Endothelial cell of umbilical vein (primary cell): Measurements from ENCODE around the gene GRIA1. TPM values are rescaled to one million over a fixed set of nuclear protein-coding genes. Genes with fewer than 3 reads are reported as not detected.

Source experiments
- BruUV-seq: library from RNA; stranded (reverse); fragments of 400-500 nt; replicated peaks from 2 replicates; lab custom pipeline; 2021; lab: Mats Ljungman, UMichigan
- CTCF ChIA-PET: fragments of 300-600, 350-600 bp; sonication (Branson Sonifier 250); formaldehyde crosslinking; loops from one replicate; lab custom pipeline; 2021; ENCODE audit warnings: antibody characterized with exemption, inconsistent platforms; lab: Charles Lee
- POLR2A ChIA-PET: fragments of 300-600, 350-600 bp; sonication (Branson Sonifier 250); formaldehyde crosslinking; loops from one replicate; lab custom pipeline; 2021; ENCODE audit warnings: antibody characterized with exemption, inconsistent platforms; lab: Charles Lee
- DNase-seq: peaks from one replicate; pipeline ENCODE4 v3.0.0-alpha.2; 2011; ENCODE audit warnings: low read depth, low spot score
- FAIRE-seq: peaks from 2 replicates; lab custom pipeline; 2011; peaks lifted over from hg19 to GRCh38; lab: Jason Lieb, UNC
- H2AFZ ChIP-seq: 2 replicates; pipeline ENCODE4 v1.6.0; 2012; ENCODE audit warnings: low read depth, low read length, control low read depth, inconsistent platforms
- H3K27ac ChIP-seq: 2 replicates; pipeline ENCODE4 v1.5.1; 2011; ENCODE audit warnings: low read depth, mild to moderate bottlenecking, control low read depth, low read length, moderate library complexity; ENCODE audit not compliant: insufficient read depth
- H3K27me3 ChIP-seq, 2 experiments: 2 replicates each; pipeline versions ENCODE4 v1.6.0 to v1.6.1; 2011; ENCODE audit warnings: low read length in 2 of 2, mixed read lengths in 1 of 2; ENCODE audit not compliant: control insufficient read depth in 2 of 2, insufficient read depth in 2 of 2
- H3K36me3 ChIP-seq, 2 experiments: 2 replicates in 1 of 2; 3 replicates in 1 of 2; pipeline ENCODE4 v1.5.1; 2011; ENCODE audit warnings: low read length in 2 of 2, mild to moderate bottlenecking in 1 of 2, moderate library complexity in 1 of 2; ENCODE audit not compliant: control insufficient read depth in 2 of 2, insufficient read depth in 2 of 2; ENCODE audit errors: extremely low read depth in 1 of 2
- H3K4me1 ChIP-seq: 3 replicates; pipeline ENCODE4 v1.5.1; 2011; ENCODE audit warnings: mild to moderate bottlenecking, low read length; ENCODE audit not compliant: control insufficient read depth, insufficient read depth; ENCODE audit errors: extremely low read depth
- H3K4me2 ChIP-seq: 2 replicates; pipeline ENCODE4 v1.6.1; 2011; ENCODE audit warnings: low read length, control low read depth, mixed read lengths; ENCODE audit not compliant: insufficient read depth
- H3K4me3 ChIP-seq, 3 experiments: fragments of 200-600 bp in 1 of 3; sonication (generic), shearing (Covaris generic) in 1 of 3; replicated peaks in 1 of 3; 2 replicates each; pipeline ENCODE4 v1.5.1; 2011 to 2016; ENCODE audit warnings: control low read depth in 3 of 3, low read length in 3 of 3, mild to moderate bottlenecking in 2 of 3, inconsistent platforms in 1 of 3, low read depth in 1 of 3, moderate library complexity in 1 of 3; ENCODE audit not compliant: insufficient read depth in 1 of 3
- H3K79me2 ChIP-seq: 2 replicates; pipeline ENCODE4 v1.6.0; 2012; ENCODE audit warnings: low read length, inconsistent platforms; ENCODE audit not compliant: control insufficient read depth, insufficient read depth
- H3K9ac ChIP-seq: replicated peaks from 2 replicates; pipeline ENCODE3; 2011; ENCODE audit warnings: low read length, control low read depth; ENCODE audit not compliant: insufficient read depth; ENCODE audit errors: extremely low read depth
- H3K9me1 ChIP-seq: replicated peaks from 3 replicates; pipeline ENCODE4 v1.6.0; 2011; ENCODE audit warnings: mild to moderate bottlenecking, low read length; ENCODE audit not compliant: control insufficient read depth, insufficient read depth; ENCODE audit errors: extremely low read depth
- H3K9me3 ChIP-seq: replicated peaks from 2 replicates; pipeline ENCODE4 v1.5.1; 2012; ENCODE audit warnings: low read length, inconsistent platforms; ENCODE audit not compliant: control insufficient read depth, insufficient read depth
- H4K20me1 ChIP-seq: replicated peaks from 2 replicates; pipeline ENCODE3; 2011; ENCODE audit warnings: mild to moderate bottlenecking, low read length; ENCODE audit not compliant: control insufficient read depth, insufficient read depth; ENCODE audit errors: extremely low read depth
- CTCF ChIP-seq, 2 donors: IDR thresholded peaks; 1 replicate in 1 of 2; 2 replicates in 1 of 2; pipeline ENCODE4 v1.5.1; 2011; ENCODE audit warnings: low read length in 2 of 2, mild to moderate bottlenecking in 2 of 2, moderate library complexity in 2 of 2, control low read depth in 1 of 2, inconsistent platforms in 1 of 2, low read depth in 1 of 2; ENCODE audit not compliant: insufficient read depth in 1 of 2; ENCODE audit errors: extremely low read depth in 1 of 2
- EZH2 ChIP-seq: IDR thresholded peaks from 2 replicates; pipeline ENCODE4 v1.6.1; 2012; ENCODE audit warnings: borderline replicate concordance, low read depth, mild to moderate bottlenecking, moderate library complexity, low read length, inconsistent platforms; ENCODE audit not compliant: severe bottlenecking
- FOS ChIP-seq: IDR thresholded peaks from 2 replicates; pipeline ENCODE4 v1.6.1; 2011; ENCODE audit warnings: mild to moderate bottlenecking, low read length, moderate library complexity, borderline replicate concordance; ENCODE audit not compliant: insufficient read depth
- GATA2 ChIP-seq: IDR thresholded peaks from 2 replicates; pipeline ENCODE4 v1.7.0; 2011; ENCODE audit warnings: low read depth, mild to moderate bottlenecking, moderate library complexity, mixed read lengths, low read length; ENCODE audit not compliant: insufficient read length, insufficient read depth
- MAX ChIP-seq: IDR thresholded peaks from 2 replicates; pipeline ENCODE4 v1.6.1; 2011; ENCODE audit not compliant: insufficient read depth, insufficient read length
- MYC ChIP-seq: IDR thresholded peaks from one replicate; pipeline ENCODE4 v1.6.1; 2011; ENCODE audit warnings: mild to moderate bottlenecking, low read depth, low read length
- POLR2AphosphoS5 ChIP-seq: IDR thresholded peaks from 2 replicates; pipeline ENCODE4 v1.6.1; 2012; ENCODE audit warnings: low read depth, mild to moderate bottlenecking, control low read depth, low read length, moderate library complexity; ENCODE audit not compliant: insufficient read depth
- dilution Hi-C: fragments of 300-500 bp; cut with MboI; formaldehyde crosslinking; loops from one replicate; pipeline ENCODE4 v1.15.0; 2019; ENCODE audit warnings: low sequenced_read_pairs; ENCODE audit not compliant: extremely low pct_ligation_motif_present
- intact Hi-C: fragments of 100-400 bp; cut with micrococcal nuclease; formaldehyde crosslinking; loops from one replicate; pipeline ENCODE4 v1.10.0; 2022
- polyA plus RNA-seq, 4 experiments: library from polyadenylated mRNA; depleted of rRNA in 3 of 4; stranded (reverse) in 3 of 4; unstranded in 1 of 4; fragments of >200 nt; gene quantifications; 2 replicates each; pipeline versions ENCODE4 v1.2.1 to v1.2.3, GENCODE V29; 2011 to 2012; ENCODE audit warnings: missing spikeins in 1 of 4
- total RNA-seq: library from RNA; stranded (reverse); gene quantifications from 2 replicates; pipeline ENCODE4 v1.2.3, GENCODE V29; 2021

GRIA1 gene
- total and polyA plus RNA-seq, 2 donors (not counting 3 experiments of a cell fraction or from before 2014, with no cell fraction given) = not detected

GRCh38 chr5:153765987-153766386 lies 275.5 kb downstream of the GRIA1 start:
- Histone ChIP-seq H3K36me3 (no peaks in the 10 kb centered on the region), H4K20me1 (no peaks in the 10 kb centered on the region), H2AFZ (no peak overlapping the region), H3K9ac (no peak overlapping the region), H3K27me3 (no peaks in the 10 kb centered on the region), H3K79me2 (no peaks in the 10 kb centered on the region), H3K9me3 (no peaks in the 10 kb centered on the region), H3K4me2 (no peak overlapping the region), H3K27ac (no peak overlapping the region), H3K4me3 (no peak overlapping the region), H3K4me1 (no peaks in the 10 kb centered on the region), H3K9me1 (no peaks in the 10 kb centered on the region)
- CTCF ChIA-PET = no interaction called here
- TF ChIP-seq POLR2AphosphoS5 (no peak), EZH2 (no peak), CTCF (IDR thresholded peaks at IDR 0.05; ENCODE audit: extremely low read depth in 1 of 2, insufficient read depth in 1 of 2, low read depth in 1 of 2, low read length in 2 of 2) (no peak), MYC (no peak), FOS (no peak), GATA2 (no peak), MAX (no peak)
- no TSS peak for BruUV-seq
- intact Hi-C loops = no loop called here
- FAIRE-seq = no peak
- dilution Hi-C loops = no loop called here
- DNase-seq = no peak
- POLR2A ChIA-PET = no interaction called here
